Left ventricle myocardium inferior (tissue), 1 donor: ENCODE measurements around the gene CSTB. TPM values are rescaled to one million over a fixed set of nuclear protein-coding genes. Genes with fewer than 3 reads are reported as not detected.

Experiments used
- DNase-seq: peaks from one replicate; pipeline ENCODE4 v3.0.0-alpha.2; 2020
- H3K27ac ChIP-seq: fragments of 200-600 bp; replicated peaks from 2 replicates; pipeline ENCODE4 v1.8.0; 2021
- H3K27me3 ChIP-seq: fragments of 200-600 bp; 2 replicates; pipeline ENCODE4 v1.8.0; 2021; ENCODE audit warnings: low read depth
- H3K36me3 ChIP-seq: fragments of 200-600 bp; 2 replicates; pipeline ENCODE4 v1.8.0; 2021
- H3K4me1 ChIP-seq: fragments of 200-600 bp; 2 replicates; pipeline ENCODE4 v1.8.0; 2021
- H3K4me3 ChIP-seq: fragments of 200-600 bp; 2 replicates; pipeline ENCODE4 v1.8.0; 2021; ENCODE audit warnings: mild to moderate bottlenecking, moderate library complexity
- H3K9me3 ChIP-seq: fragments of 200-600 bp; replicated peaks from 2 replicates; pipeline ENCODE4 v1.8.0; 2021
- intact Hi-C: fragments of 100-400 bp; cut with micrococcal nuclease; formaldehyde crosslinking; loops from one replicate; pipeline ENCODE4 v1.11.0; 2022
- total RNA-seq: library from RNA; stranded (reverse); fragmentation: NEBNext Ultra II Directional; extraction: Animal tissue kit (Norgen Biotek cat#: 25700); gene quantifications from one replicate; pipeline ENCODE4 v1.2.1, GENCODE V29; 2021
- TF ChIP-seq, protein P1 (sequence below): fragments of 200-600 bp; IDR thresholded peaks from 2 replicates; pipeline ENCODE4 v1.8.0; 2021; ENCODE audit warnings: antibody characterized with exemption, mild to moderate bottlenecking, borderline replicate concordance
- donor health status: DM: no; HTN: yes; CAD: no; lungs with severe emphysema.

Gene CSTB
- total RNA-seq, 1 donor from 2014 or later: 40.6 TPM

DNA sequence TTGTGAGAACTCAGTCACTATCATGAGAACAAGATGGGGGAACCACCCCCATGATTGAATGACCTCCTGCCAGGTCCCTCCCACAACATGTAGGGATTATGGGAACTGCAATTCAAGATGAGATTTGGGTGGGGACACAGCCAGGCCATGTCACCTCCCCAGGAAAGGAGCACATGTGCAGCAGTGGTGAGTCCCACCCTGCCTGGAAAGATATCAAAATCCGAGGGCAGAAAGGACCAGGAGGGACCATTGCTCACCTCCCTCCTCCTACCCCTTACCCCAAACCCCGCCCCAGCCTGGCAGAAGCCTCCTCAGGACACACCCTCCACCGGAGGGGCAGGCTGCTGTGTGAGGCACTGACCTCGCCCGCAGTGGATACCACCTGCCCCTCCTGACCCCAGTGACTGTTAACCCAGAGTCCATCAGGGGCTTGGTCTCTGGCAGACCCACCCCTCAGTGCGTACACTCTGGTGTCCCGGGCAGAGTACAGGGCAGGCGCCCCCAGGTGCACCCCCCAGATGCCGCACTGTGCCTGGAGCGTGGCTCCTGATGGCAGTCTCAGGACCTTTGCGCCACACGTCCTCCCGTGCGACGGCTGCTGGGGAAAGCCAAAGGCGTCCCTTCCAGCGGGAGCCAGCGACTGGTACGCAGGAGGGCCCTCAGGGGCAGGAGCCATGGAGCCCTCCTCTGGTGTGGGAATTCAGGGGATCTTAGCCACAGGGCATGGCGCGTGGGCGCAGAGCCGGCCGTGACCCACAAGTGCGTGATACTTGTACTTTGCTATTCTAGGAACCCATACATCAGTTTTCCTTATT, 36.3 kb downstream of the CSTB start:
- H3K27ac ChIP-seq: no peak overlapping the region
- peaks cover 22% of the 10 kb centered on the region for H3K4me1 ChIP-seq
- H3K4me3 ChIP-seq: no peak overlapping the region
- H3K36me3 ChIP-seq: peaks cover 30% of the 10 kb centered on the region
- intact Hi-C loops: no loop called here
- TF ChIP-seq, protein P1, sequence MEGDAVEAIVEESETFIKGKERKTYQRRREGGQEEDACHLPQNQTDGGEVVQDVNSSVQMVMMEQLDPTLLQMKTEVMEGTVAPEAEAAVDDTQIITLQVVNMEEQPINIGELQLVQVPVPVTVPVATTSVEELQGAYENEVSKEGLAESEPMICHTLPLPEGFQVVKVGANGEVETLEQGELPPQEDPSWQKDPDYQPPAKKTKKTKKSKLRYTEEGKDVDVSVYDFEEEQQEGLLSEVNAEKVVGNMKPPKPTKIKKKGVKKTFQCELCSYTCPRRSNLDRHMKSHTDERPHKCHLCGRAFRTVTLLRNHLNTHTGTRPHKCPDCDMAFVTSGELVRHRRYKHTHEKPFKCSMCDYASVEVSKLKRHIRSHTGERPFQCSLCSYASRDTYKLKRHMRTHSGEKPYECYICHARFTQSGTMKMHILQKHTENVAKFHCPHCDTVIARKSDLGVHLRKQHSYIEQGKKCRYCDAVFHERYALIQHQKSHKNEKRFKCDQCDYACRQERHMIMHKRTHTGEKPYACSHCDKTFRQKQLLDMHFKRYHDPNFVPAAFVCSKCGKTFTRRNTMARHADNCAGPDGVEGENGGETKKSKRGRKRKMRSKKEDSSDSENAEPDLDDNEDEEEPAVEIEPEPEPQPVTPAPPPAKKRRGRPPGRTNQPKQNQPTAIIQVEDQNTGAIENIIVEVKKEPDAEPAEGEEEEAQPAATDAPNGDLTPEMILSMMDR: no peak
- no peaks in the 10 kb centered on the region for H3K9me3 ChIP-seq
- H3K27me3 ChIP-seq: no peaks in the 10 kb centered on the region
- DNase-seq: no peak

DNA sequence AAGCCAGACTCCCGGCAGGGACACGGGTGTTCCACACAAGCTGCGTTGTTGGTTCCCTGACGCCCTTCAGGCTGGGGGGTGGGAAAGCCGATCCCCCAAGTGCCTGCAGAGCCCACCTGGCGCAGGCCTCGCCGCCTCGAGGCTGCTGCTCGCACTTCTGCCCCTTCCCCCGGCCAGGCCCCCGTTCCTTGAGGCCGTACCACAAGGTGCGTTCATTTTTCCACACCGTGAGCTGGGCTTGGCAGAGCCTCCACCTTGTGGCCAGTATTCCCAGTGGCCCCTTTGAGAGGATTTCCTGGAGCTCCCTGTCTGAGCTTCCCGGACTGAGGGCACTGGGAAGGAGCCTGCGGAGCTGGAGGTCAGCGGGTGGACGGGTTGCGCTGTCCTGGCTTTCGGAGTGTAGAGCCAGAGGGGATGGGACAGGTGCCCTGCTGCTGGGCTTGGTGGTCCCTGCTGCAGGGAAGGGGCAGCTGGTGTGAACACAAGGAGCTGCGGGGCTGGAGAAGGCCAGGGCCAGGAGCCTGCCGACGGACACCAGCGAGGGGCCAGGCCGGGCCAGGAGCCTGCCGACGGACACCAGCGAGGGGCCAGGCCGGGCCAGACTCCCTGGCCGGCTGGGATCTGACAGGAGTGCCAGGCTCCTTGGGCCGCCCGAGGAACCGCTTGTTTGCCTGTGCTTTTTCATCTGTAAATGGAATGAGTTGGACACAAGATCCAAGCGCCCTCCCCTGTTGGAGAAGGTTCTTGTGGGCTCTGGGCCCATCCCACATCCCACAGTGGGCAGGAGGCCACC, 38.8 kb downstream of the CSTB start:
- TF ChIP-seq, protein P1: no peak
- no peaks in the 10 kb centered on the region for H3K9me3 ChIP-seq
- intact Hi-C loops: no loop called here
- peaks cover 11% of the 10 kb centered on the region for H3K36me3 ChIP-seq
- DNase-seq: no peak
- peaks cover 47% of the 10 kb centered on the region for H3K4me1 ChIP-seq
- no peaks in the 10 kb centered on the region for H3K27me3 ChIP-seq
- H3K27ac ChIP-seq: no peak overlapping the region
- no peak overlapping the region for H3K4me3 ChIP-seq

DNA sequence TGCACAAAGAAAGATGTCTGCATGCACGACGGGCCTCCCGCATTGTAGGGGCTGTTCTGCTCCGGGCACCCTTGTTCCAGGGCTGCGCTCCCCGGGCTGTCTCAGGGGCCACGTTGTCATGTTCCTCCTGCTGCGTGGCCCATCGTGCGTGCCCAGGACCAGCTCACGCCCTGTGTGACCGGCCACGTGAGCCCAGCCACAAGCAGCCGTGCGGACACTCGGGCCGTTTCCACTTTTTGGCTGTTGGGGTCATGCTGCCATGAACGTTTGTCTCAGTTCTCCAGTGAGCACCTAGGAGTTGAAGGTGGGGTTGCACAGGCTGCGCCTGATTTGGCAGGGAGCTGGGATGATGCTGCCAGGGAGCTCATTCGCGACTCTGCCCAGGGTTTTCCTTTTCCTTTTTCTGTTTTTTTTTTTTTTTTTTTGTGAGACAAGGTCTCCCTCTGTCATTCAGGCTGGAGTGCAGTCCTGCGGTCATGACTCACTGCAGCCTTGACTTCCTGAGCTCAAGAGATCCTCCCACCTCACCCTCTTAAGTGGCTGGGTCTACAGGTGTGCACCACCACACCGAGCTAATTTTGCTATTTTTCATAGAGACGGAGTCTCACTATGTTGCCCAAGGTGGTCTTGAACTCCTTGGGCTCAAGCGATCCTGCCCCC, 39.8 kb downstream of the CSTB start:
- H3K27me3 ChIP-seq: no peaks in the 10 kb centered on the region
- H3K4me3 ChIP-seq: no peak overlapping the region
- peaks cover 56% of the 10 kb centered on the region for H3K4me1 ChIP-seq
- intact Hi-C loops: no loop called here
- H3K9me3 ChIP-seq: no peaks in the 10 kb centered on the region
- H3K36me3 ChIP-seq: peaks cover 8% of the 10 kb centered on the region
- no peak for DNase-seq
- H3K27ac ChIP-seq: no peak overlapping the region
- TF ChIP-seq, protein P1: no peak

DNA sequence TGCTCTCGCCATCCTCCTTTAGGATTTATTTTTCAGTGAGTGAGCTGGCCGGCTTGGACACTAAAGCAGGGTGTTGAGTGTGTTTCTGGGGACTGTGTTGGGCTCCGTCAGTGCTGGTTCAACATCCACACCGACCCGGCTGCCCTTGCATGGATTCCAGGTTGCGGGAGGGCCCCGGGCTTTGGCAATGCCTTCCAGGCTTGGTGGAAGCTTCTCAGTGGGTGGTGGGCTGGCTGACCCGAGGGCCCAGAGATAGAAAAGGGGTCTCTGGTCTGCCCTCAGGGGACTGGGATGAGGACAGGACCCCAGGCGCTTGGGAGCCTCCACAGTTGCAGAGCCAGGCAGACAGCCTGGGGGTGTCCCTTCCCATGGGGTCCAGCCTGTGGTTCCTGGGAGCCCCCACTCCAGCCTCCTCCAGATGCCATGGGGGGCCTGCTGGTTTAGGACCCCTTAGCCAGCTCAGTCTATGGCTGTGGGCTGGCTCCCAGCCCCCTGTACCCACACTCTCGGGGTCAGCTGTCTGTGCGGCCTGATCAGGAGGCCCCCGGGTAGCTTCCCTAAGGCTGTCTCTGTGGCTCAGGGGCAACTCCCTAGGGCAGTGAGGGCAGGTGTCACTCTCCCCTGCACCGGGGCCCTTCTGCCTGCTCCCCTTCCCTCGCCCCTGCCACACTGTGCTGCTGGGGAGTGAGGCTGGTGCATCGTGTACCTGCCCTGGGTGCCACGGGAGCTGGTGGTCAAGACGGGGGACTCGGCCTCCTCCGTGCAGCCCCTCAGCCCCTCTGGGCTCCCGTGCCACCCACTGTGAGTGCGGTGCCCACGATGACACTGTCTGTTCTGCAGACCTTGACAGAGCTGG, 40.6 kb downstream of the CSTB start:
- Histone ChIP-seq H3K4me3 (no peak overlapping the region), H3K9me3 (no peaks in the 10 kb centered on the region), H3K4me1 (peaks cover 52% of the 10 kb centered on the region), H3K27me3 (no peaks in the 10 kb centered on the region), H3K27ac (peak overlapping the region; percentile 36), H3K36me3 (peaks cover 8% of the 10 kb centered on the region)
- TF ChIP-seq, protein P1: no peak
- intact Hi-C loops: no loop called here
- DNase-seq: no peak

DNA sequence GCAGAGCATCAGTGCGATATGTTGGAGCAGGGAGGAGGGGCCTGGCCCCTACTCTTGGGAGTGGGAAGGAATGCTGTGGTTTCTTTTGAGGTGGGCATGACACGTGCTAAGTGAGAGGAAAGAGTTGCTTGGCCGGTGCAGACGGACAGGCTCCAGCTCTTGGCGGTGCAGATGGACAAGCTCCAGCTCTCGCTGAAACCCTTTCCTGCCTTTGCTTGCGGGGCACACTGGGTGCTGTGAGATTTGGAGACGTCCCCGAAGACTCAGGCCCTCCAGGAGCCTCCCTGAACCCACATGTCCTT, 41.2 kb downstream of the CSTB start:
- DNase-seq: no peak
- TF ChIP-seq, protein P1: no peak
- Histone ChIP-seq H3K4me3 (no peak overlapping the region), H3K36me3 (peaks cover 8% of the 10 kb centered on the region), H3K9me3 (no peaks in the 10 kb centered on the region), H3K4me1 (peaks cover 53% of the 10 kb centered on the region), H3K27me3 (no peaks in the 10 kb centered on the region), H3K27ac (peak overlapping the region; percentile 36)
- intact Hi-C loops: no loop called here
